Activated CD4-positive, alpha-beta T cell treated with anti-CD3 and anti-CD28 coated beads for 1 hour (primary cell): ENCODE results near the gene RRN3.
"Not testable (repeated sequence)": the region's sequence is repeated elsewhere in the genome, so short reads cannot be mapped to it uniquely, and the experiment has no call there.

ENCODE experiments used
- DNase-seq: peaks from one replicate; pipeline ENCODE4 v3.0.0-alpha.2; 2020

Gene RRN3

GRCh38 chr16:15027051-15027450, 67.0 kb downstream of the RRN3 start:
- not testable (repeated sequence) for DNase-seq

GRCh38 chr16:15025234-15025951, 68.7 kb downstream of the RRN3 start:
- DNase-seq = not testable (repeated sequence)

- not testable (repeated sequence) for DNase-seq
Observed at GRCh38 chr16:15024858-15025199, 69.2 kb downstream of the RRN3 start.

- not testable (repeated sequence) for DNase-seq
Observed at GRCh38 chr16:15023381-15024077, 70.5 kb downstream of the RRN3 start.

GRCh38 chr16:15022194-15022593, 71.9 kb downstream of the RRN3 start:
- DNase-seq = peak; percentile 25

GRCh38 chr16:15021429-15021828, 72.6 kb downstream of the RRN3 start:
- DNase-seq = not testable (repeated sequence)

GRCh38 chr16:15016951-15017580, 77.0 kb downstream of the RRN3 start:
- not testable (repeated sequence) for DNase-seq

- not testable (repeated sequence) for DNase-seq
Observed at GRCh38 chr16:15016354-15016753, 77.7 kb downstream of the RRN3 start.

GRCh38 chr16:15015671-15016070, 78.4 kb downstream of the RRN3 start:
- DNase-seq = not testable (repeated sequence)

GRCh38 chr16:15012941-15013340, 81.1 kb downstream of the RRN3 start:
- DNase-seq = not testable (repeated sequence)
